ENCODE results near the gene ITGAD.
"Not testable (repeated sequence)": the region's sequence is repeated elsewhere in the genome, so short reads cannot be mapped to it uniquely, and the experiment has no call there.

Gene ITGAD

GRCh38 chr16:31440516-31441184, 47.5 kb downstream of the ITGAD start:
- DNase-seq (ENCODE audit: low read depth): no peak
- TF ChIP-seq CTCF (conservative IDR thresholded peaks at IDR 0.05; ENCODE audit: low read depth, low read length): no peak
- H3K4me3 ChIP-seq (ENCODE audit: low read depth, low read length): no peak overlapping the region

DNA sequence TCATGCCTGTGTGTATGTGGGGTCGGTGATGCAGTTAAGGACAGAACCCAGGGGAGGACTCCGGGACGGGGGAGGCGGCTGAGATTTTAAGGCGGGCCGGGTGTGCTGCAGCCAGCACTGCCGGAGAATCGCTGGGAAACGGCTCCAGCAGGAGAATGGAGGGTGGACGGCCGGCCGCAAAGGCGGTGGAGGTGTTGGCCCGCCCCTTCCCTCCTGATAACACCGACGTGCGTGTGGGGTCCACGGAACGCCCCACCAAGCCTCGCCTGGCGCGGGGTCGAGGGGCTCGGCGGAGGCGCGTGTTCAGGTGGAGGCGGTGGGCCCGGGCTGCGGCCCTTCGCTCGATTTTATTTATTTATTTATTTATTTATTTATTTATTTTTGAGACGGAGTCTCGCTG, 48.8 kb downstream of the ITGAD start:
- H3K4me3 ChIP-seq (ENCODE audit: low read depth, low read length): peak overlapping the region; percentile 78
- no peak for TF ChIP-seq CTCF (conservative IDR thresholded peaks at IDR 0.05; ENCODE audit: low read depth, low read length)
- DNase-seq (ENCODE audit: low read depth): no peak

GRCh38 chr16:31445931-31446330, 52.8 kb downstream of the ITGAD start:
- not testable (repeated sequence) for H3K4me3 ChIP-seq (ENCODE audit: low read depth, low read length); DNase-seq (ENCODE audit: low read depth)

DNA sequence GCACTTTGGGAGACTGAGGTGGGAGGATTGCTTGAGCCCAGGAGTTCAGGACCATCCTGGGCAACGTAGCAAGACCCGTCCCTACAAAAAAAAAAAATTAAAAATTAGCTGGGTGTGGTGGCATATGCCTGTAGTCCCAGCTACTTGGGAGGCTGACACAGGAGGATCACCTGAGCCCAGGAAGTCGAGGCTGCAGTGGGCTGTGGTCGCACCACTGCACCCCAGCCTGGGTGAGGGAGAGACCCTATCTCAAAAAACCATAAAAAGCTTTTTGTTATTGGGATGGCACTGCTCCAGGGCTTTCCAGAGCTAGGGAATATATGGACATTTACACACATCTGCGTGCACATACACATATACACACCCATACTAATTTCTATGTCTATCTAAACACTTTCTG, 58.1 kb downstream of the ITGAD start:
- TF ChIP-seq CTCF (conservative IDR thresholded peaks at IDR 0.05; ENCODE audit: low read depth, low read length): no peak
- no peak overlapping the region for H3K4me3 ChIP-seq (ENCODE audit: low read depth, low read length)
- no peak for DNase-seq (ENCODE audit: low read depth)

- peak; percentile 81 for TF ChIP-seq CTCF (conservative IDR thresholded peaks at IDR 0.05; ENCODE audit: low read depth, low read length)
- peak; percentile 83 for DNase-seq (ENCODE audit: low read depth)
- no peak overlapping the region for H3K4me3 ChIP-seq (ENCODE audit: low read depth, low read length)
Measured at GRCh38 chr16:31451681-31452351, 58.7 kb downstream of the ITGAD start.

DNA sequence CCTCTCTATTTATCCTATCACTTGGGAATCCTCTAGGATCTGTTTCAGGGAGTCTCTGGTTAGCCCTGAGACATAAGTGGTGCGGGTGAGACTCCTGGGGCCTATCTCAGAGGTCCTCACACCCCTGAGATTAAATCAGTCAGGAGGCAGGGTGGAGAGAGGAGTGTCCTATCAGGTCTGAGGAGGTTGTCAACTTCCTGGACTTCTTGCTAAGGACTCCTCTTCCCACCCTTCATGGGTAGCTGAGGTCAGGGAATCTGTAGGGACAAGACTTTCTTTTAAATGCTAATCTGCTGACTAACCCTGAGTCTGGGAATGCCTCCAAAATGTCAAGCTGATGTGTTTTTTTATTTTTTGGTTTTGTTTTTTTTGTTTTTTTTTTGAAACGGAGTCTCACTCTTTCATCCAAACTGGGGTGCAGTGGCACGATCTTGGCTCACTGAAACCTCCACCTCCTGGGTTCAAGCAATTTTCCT, 59.5 kb downstream of the ITGAD start:
- no peak for TF ChIP-seq CTCF (conservative IDR thresholded peaks at IDR 0.05; ENCODE audit: low read depth, low read length)
- H3K4me3 ChIP-seq (ENCODE audit: low read depth, low read length): no peak overlapping the region
- peak; percentile 91 for DNase-seq (ENCODE audit: low read depth)

- no peak for TF ChIP-seq CTCF (conservative IDR thresholded peaks at IDR 0.05; ENCODE audit: low read depth, low read length)
- no peak overlapping the region for H3K4me3 ChIP-seq (ENCODE audit: low read depth, low read length)
- peak; percentile 39 for DNase-seq (ENCODE audit: low read depth)
Measured at GRCh38 chr16:31453255-31454204, 60.4 kb downstream of the ITGAD start.
